ENCODE data around the gene CCDC186.

Gene CCDC186

DNA sequence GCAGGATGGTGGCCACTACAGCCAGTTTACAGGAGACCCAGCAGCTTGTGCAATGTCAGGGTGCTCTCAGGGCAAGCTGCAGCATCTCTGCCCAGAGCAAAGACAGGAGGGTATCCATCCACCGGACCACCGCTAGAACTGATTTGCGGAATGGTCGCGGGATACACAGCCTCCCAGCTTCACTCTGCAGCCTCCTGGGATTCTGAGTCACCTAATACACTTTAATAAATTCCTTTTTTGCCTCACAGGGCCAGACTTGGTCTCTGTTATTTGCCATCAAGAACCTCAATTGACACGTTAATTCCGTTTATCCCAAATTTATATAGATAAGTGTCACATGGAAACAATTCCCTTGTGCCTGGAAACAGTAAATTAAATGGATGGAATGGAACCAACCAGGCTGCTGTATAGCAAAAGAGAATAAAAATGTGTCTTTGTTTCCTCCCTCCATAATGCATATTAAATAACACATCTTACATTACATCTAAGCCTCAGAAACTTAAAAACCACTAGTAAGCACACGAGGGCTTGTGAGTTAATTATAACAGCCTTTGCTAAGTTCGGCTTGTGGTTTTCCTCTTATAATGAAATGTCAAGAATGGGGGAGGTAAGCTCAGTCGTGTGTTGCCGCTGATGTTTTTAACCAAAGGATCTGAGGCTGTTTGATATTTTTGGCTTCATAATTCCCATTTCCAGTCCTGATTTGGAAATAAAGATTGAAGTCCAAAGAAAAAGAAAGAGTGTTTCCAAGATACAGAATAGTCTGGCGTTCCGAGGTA, 78.3 kb downstream of the CCDC186 start:
- Histone ChIP-seq H3K36me3 (ENCODE audit: insufficient read depth, low read length) (no peaks in the 10 kb centered on the region), H3K9me3 (ENCODE audit: low read depth, low read length) (no peaks in the 10 kb centered on the region), H3K27ac (peak overlapping the region; percentile 79), H3K4me3 (peak overlapping the region; percentile 59), H3K9ac (ENCODE audit: insufficient read length) (no peak overlapping the region)
- DNase-seq (ENCODE audit: low read depth, low spot score), result no peak
- no peak for TF ChIP-seq EZH2 (IDR thresholded peaks at IDR 0.05)
- TF ChIP-seq POLR2AphosphoS5 (IDR thresholded peaks at IDR 0.05; ENCODE audit: borderline replicate concordance, low read depth, low read length), result no peak; the same call in 1 of the 2 replicates
- no peak for TF ChIP-seq FOXP2 (optimal IDR thresholded peaks at IDR 0.05; ENCODE audit: control extremely low read depth, extremely low read length, insufficient read depth)

DNA sequence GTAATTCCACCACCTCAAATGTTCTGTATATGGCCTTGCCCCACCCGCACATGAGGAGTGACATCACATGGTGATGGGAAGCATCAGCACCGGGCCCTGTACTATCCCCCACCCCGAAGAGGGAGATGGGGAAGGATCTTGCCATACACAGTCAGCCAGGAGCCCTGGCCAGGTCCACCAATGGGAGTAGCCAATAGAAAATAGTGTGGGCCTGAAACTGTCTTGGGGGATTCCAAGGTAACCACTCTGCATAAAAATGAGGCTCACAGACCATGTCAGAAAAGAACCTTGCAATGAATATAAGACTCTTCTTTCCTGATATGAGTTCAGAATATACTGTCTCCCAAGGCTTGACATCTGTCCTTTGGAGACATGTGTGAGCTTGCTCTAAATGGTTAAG, 79.2 kb downstream of the CCDC186 start:
- no peak overlapping the region for H3K27ac ChIP-seq
- no peak for DNase-seq (ENCODE audit: low read depth, low spot score)
- no peaks in the 10 kb centered on the region for H3K9me3 ChIP-seq (ENCODE audit: low read depth, low read length)
- H3K4me3 ChIP-seq, result no peak overlapping the region
- TF ChIP-seq POLR2AphosphoS5 (IDR thresholded peaks at IDR 0.05; ENCODE audit: borderline replicate concordance, low read depth, low read length), result no peak
- H3K36me3 ChIP-seq (ENCODE audit: insufficient read depth, low read length), result no peaks in the 10 kb centered on the region
- H3K9ac ChIP-seq (ENCODE audit: insufficient read length), result no peak overlapping the region

DNA sequence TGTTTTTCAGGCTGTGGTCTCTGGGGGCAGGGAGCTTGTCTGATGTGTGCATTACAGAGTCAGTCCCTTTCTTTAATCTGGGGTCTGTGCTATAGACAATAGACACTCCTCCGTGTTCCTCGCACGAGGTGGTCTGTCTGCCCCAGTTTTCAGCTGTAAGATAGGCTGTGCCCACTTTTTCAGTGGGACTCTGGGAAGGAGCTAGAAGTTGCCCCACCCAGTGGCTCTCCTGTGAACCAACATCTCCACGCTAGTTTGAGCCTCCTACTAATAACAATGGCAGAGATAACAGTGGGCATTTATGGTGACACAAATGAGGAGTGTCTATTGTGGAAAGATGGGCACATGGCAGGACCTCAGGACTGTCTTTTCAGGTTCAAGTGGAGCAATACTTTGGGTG, 86.3 kb downstream of the CCDC186 start:
- no peak for DNase-seq (ENCODE audit: low read depth, low spot score)
- no peak overlapping the region for H3K4me3 ChIP-seq
- TF ChIP-seq EZH2 (IDR thresholded peaks at IDR 0.05) (no peak), POLR2AphosphoS5 (IDR thresholded peaks at IDR 0.05; ENCODE audit: borderline replicate concordance, low read depth, low read length) (no peak), FOXP2 (optimal IDR thresholded peaks at IDR 0.05; ENCODE audit: control extremely low read depth, extremely low read length, insufficient read depth) (no peak)
- H3K36me3 ChIP-seq (ENCODE audit: insufficient read depth, low read length), result no peaks in the 10 kb centered on the region
- H3K9ac ChIP-seq (ENCODE audit: insufficient read length), result no peak overlapping the region
- H3K9me3 ChIP-seq (ENCODE audit: low read depth, low read length), result no peaks in the 10 kb centered on the region
- H3K27ac ChIP-seq, result no peak overlapping the region

DNA sequence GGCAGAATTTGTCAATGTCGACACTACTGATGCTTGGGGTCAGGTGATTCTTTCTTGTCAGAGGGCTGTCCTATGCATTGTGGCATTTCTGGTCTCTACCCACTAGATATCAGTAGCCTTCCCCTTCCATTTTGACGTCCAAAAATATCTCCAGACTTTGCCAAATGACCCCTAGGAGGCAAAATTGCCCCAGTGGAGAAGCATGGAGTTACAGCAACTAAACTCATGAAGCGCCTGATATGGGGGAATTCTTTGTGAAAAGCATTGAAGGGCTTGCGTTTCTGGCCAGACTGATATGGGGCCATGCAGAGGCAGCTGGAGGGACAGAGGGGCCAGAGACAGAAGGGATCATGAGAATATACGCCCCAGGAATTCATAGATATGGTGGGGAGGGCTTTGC, 86.7 kb downstream of the CCDC186 start:
- Histone ChIP-seq H3K36me3 (ENCODE audit: insufficient read depth, low read length) (no peaks in the 10 kb centered on the region), H3K9me3 (ENCODE audit: low read depth, low read length) (no peaks in the 10 kb centered on the region), H3K4me3 (no peak overlapping the region), H3K27ac (no peak overlapping the region), H3K9ac (ENCODE audit: insufficient read length) (no peak overlapping the region)
- TF ChIP-seq FOXP2 (optimal IDR thresholded peaks at IDR 0.05; ENCODE audit: control extremely low read depth, extremely low read length, insufficient read depth) (no peak), EZH2 (IDR thresholded peaks at IDR 0.05) (no peak), POLR2AphosphoS5 (IDR thresholded peaks at IDR 0.05; ENCODE audit: borderline replicate concordance, low read depth, low read length) (no peak)
- no peak for DNase-seq (ENCODE audit: low read depth, low spot score)

DNA sequence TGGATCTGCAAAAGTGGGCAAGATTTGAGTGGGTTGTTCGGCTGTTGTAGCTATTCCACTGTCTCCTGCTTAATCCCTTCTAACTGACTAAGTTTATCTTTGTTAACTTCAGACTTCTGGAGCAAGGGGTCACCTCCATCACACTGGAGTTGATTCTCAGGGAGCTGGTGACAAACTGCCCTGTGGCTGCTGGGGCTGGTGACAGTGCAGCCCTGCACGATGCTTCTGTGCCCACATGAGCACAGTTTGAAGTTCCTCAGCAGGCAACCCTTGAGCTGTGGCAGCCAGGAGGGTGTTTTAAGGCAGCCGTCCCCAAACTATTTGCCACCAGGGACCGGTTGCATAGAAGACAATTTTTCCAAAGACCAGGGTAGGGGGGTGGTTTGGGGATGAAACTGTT, 89.8 kb downstream of the CCDC186 start:
- Histone ChIP-seq H3K36me3 (ENCODE audit: insufficient read depth, low read length) (no peaks in the 10 kb centered on the region), H3K9ac (ENCODE audit: insufficient read length) (no peak overlapping the region), H3K4me3 (no peak overlapping the region), H3K27ac (no peak overlapping the region), H3K9me3 (ENCODE audit: low read depth, low read length) (no peaks in the 10 kb centered on the region)
- no peak for DNase-seq (ENCODE audit: low read depth, low spot score)
- TF ChIP-seq EZH2 (IDR thresholded peaks at IDR 0.05) (no peak), FOXP2 (optimal IDR thresholded peaks at IDR 0.05; ENCODE audit: control extremely low read depth, extremely low read length, insufficient read depth) (no peak), POLR2AphosphoS5 (IDR thresholded peaks at IDR 0.05; ENCODE audit: borderline replicate concordance, low read depth, low read length) (no peak)

DNA sequence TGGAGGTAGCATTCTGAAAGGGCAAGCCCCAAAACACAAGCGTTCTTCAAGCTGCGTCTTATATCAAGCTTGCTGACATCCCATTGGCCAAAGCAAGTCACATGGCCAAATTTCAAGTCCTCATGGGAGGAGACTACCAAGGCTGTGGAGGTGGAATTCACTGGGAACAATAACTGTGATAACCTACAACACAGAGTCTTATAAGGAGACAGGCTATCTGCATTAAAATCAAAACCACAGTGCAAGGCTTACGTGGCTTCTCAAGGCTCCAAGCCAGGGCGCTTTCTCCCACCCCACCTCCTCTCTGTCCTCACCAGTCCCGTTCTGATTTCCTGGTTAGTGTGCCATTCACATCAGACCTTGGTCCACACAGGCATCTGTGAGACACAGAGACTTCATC, 91.0 kb downstream of the CCDC186 start:
- Histone ChIP-seq H3K9me3 (ENCODE audit: low read depth, low read length) (no peaks in the 10 kb centered on the region), H3K4me3 (no peak overlapping the region), H3K27ac (no peak overlapping the region), H3K36me3 (ENCODE audit: insufficient read depth, low read length) (no peaks in the 10 kb centered on the region), H3K9ac (ENCODE audit: insufficient read length) (no peak overlapping the region)
- TF ChIP-seq EZH2 (IDR thresholded peaks at IDR 0.05), result no peak
- no peak for TF ChIP-seq FOXP2 (optimal IDR thresholded peaks at IDR 0.05; ENCODE audit: control extremely low read depth, extremely low read length, insufficient read depth)
- no peak for TF ChIP-seq POLR2AphosphoS5 (IDR thresholded peaks at IDR 0.05; ENCODE audit: borderline replicate concordance, low read depth, low read length)
- no peak for DNase-seq (ENCODE audit: low read depth, low spot score)

DNA sequence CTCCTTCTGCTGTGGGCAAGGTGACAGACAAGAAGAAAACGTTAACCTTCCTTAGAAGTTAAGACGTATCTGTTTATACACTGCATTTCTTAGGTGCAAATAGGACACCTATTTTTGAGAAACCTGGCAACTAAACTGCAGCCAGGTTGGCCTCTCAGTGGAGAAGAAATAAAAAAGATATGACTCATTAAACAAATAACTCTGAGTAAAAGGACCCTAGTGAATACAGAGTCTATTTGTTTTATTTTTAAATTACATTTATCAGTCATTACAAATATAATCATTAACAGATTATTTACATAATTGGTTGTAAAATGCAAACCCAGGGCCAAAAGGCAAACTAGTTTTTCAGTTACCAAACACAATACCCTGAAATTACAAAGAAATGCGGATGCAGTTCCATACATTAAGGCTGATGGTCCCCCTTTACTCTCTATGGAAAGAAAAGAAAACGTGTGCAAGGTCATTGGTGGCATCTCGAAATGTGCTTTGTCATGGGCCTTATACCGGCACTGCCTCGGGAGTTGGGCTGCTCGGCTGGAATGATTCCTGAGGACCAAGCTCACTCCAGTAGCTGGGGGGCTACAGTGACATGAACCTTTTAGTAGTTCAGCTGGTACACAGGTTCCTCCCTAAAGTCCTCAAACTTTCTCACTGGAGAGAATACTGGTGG, 92.0 kb downstream of the CCDC186 start:
- H3K9ac ChIP-seq (ENCODE audit: insufficient read length), result no peak overlapping the region
- TF ChIP-seq POLR2AphosphoS5 (IDR thresholded peaks at IDR 0.05; ENCODE audit: borderline replicate concordance, low read depth, low read length), result no peak
- no peak for TF ChIP-seq EZH2 (IDR thresholded peaks at IDR 0.05)
- TF ChIP-seq FOXP2 (optimal IDR thresholded peaks at IDR 0.05; ENCODE audit: control extremely low read depth, extremely low read length, insufficient read depth), result no peak
- no peaks in the 10 kb centered on the region for H3K9me3 ChIP-seq (ENCODE audit: low read depth, low read length)
- H3K4me3 ChIP-seq, result no peak overlapping the region
- DNase-seq (ENCODE audit: low read depth, low spot score), result no peak
- H3K36me3 ChIP-seq (ENCODE audit: insufficient read depth, low read length), result no peaks in the 10 kb centered on the region
- H3K27ac ChIP-seq, result no peak overlapping the region

DNA sequence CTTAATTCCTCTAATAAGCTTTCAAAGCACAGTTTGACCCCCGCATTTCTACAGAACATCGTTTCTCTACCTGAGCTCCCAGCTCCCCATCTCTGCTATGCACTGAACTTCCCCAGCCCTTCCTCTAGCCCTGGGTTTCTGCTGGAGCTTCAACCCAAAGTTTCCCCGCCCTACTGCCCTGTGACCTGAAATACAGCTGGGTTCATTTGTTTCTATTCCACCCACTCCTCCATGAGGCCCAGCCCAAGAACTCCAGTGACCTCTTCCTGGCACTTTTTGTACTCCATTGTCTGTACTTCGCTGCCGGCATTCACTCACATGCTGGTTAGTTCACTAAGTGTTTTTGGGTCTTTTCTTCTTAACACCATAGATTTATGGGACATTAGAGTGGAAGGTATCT, 94.6 kb downstream of the CCDC186 start:
- no peaks in the 10 kb centered on the region for H3K36me3 ChIP-seq (ENCODE audit: insufficient read depth, low read length)
- DNase-seq (ENCODE audit: low read depth, low spot score), result no peak
- H3K27ac ChIP-seq, result no peak overlapping the region
- H3K4me3 ChIP-seq, result no peak overlapping the region
- H3K9ac ChIP-seq (ENCODE audit: insufficient read length), result no peak overlapping the region
- TF ChIP-seq POLR2AphosphoS5 (IDR thresholded peaks at IDR 0.05; ENCODE audit: borderline replicate concordance, low read depth, low read length), result no peak
- no peak for TF ChIP-seq FOXP2 (optimal IDR thresholded peaks at IDR 0.05; ENCODE audit: control extremely low read depth, extremely low read length, insufficient read depth)
- no peak for TF ChIP-seq EZH2 (IDR thresholded peaks at IDR 0.05)
- H3K9me3 ChIP-seq (ENCODE audit: low read depth, low read length), result no peaks in the 10 kb centered on the region
